ENCODE measurements around the gene RNF112. TPM values are rescaled to one million over a fixed set of nuclear protein-coding genes. Genes with fewer than 3 reads are reported as not detected.
A peak's percentile ranks its signal among the peaks of the same experiment; 100 is the strongest.

The RNF112 gene
- total RNA-seq, 1 experiment from 2014 or later = not detected

- no peak for DNase-seq (ENCODE audit: low spot score)
- in situ Hi-C loops (cut with HindIII; ENCODE audit: low sequenced_read_pairs) = no loop called here
Observed at GRCh38 chr17:19372866-19373504, 38.0 kb upstream of the RNF112 start.

- in situ Hi-C loops (cut with HindIII; ENCODE audit: low sequenced_read_pairs) = no loop called here
- DNase-seq (ENCODE audit: low spot score) = no peak
Observed at GRCh38 chr17:19374136-19374535, 36.9 kb upstream of the RNF112 start.

- DNase-seq (ENCODE audit: low spot score) = no peak
- in situ Hi-C loops (cut with HindIII; ENCODE audit: low sequenced_read_pairs) = no loop called here
Observed at GRCh38 chr17:19375732-19376131, 35.3 kb upstream of the RNF112 start.

GRCh38 chr17:19376811-19377210 is 34.2 kb upstream of the RNF112 start:
- DNase-seq (ENCODE audit: low spot score) = no peak
- in situ Hi-C loops (cut with HindIII; ENCODE audit: low sequenced_read_pairs) = no loop called here

- in situ Hi-C loops (cut with HindIII; ENCODE audit: low sequenced_read_pairs) = no loop called here
- DNase-seq (ENCODE audit: low spot score) = peak; percentile 99
Observed at GRCh38 chr17:19377602-19378415, 33.2 kb upstream of the RNF112 start.

GRCh38 chr17:19378416-19379360 is 32.3 kb upstream of the RNF112 start, which contains the start of gene MAPK7:
Gene MAPK7 (plus strand): TSS chr17:19378498. CDS start chr17:19378901, 403 bp downstream.
- DNase-seq (ENCODE audit: low spot score) = no peak
- in situ Hi-C loops (cut with HindIII; ENCODE audit: low sequenced_read_pairs) = no loop called here

GRCh38 chr17:19379361-19380065 is 31.5 kb upstream of the RNF112 start:
- in situ Hi-C loops (cut with HindIII; ENCODE audit: low sequenced_read_pairs) = no loop called here
- DNase-seq (ENCODE audit: low spot score) = no peak

GRCh38 chr17:19380481-19381301 is 30.3 kb upstream of the RNF112 start:
- DNase-seq (ENCODE audit: low spot score) = no peak
- in situ Hi-C loops (cut with HindIII; ENCODE audit: low sequenced_read_pairs) = no loop called here

- DNase-seq (ENCODE audit: low spot score) = no peak
- in situ Hi-C loops (cut with HindIII; ENCODE audit: low sequenced_read_pairs) = no loop called here
Observed at GRCh38 chr17:19381361-19381740, 29.7 kb upstream of the RNF112 start.

GRCh38 chr17:19381741-19382444 is 29.1 kb upstream of the RNF112 start:
- DNase-seq (ENCODE audit: low spot score) = no peak
- in situ Hi-C loops (cut with HindIII; ENCODE audit: low sequenced_read_pairs) = no loop called here

GRCh38 chr17:19382531-19383444 is 28.2 kb upstream of the RNF112 start:
- in situ Hi-C loops (cut with HindIII; ENCODE audit: low sequenced_read_pairs) = no loop called here
- DNase-seq (ENCODE audit: low spot score) = peak; percentile 45

GRCh38 chr17:19383681-19384470 is 27.2 kb upstream of the RNF112 start:
- DNase-seq (ENCODE audit: low spot score) = peak; percentile 29
- in situ Hi-C loops (cut with HindIII; ENCODE audit: low sequenced_read_pairs) = no loop called here

- DNase-seq (ENCODE audit: low spot score) = no peak
- in situ Hi-C loops (cut with HindIII; ENCODE audit: low sequenced_read_pairs) = no loop called here
Observed at GRCh38 chr17:19384723-19385391, 26.2 kb upstream of the RNF112 start.

- in situ Hi-C loops (cut with HindIII; ENCODE audit: low sequenced_read_pairs) = no loop called here
- no peak for DNase-seq (ENCODE audit: low spot score)
Observed at GRCh38 chr17:19385521-19385983, 25.5 kb upstream of the RNF112 start.

All from G401 (cell line).